Measurements from ENCODE around the gene DIAPH1. TPM values are rescaled to one million over a fixed set of nuclear protein-coding genes. Genes with fewer than 3 reads are reported as not detected.

DIAPH1 gene
- total RNA-seq, 1 donor from 2014 or later = 25.4 TPM

DNA sequence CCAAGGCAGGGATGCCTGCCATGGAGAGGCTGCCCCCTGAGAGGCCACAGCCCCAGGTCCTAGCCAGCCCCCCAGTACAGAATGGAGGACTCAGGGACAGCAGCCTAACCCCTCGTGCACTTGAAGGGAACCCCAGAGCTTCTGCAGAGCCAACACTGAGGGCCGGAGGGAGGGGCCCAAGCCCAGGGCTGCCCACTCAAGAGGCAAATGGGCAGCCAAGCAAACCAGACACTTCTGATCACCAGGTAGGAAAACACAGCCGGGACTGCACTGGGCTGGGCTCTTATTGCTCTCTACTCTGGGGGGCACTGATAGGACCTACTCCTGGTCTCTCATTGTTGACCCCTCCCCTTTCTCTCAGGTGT is 21.2 kb upstream of the DIAPH1 start:
- DNase-seq (ENCODE audit: low read depth) = no peak

DNA sequence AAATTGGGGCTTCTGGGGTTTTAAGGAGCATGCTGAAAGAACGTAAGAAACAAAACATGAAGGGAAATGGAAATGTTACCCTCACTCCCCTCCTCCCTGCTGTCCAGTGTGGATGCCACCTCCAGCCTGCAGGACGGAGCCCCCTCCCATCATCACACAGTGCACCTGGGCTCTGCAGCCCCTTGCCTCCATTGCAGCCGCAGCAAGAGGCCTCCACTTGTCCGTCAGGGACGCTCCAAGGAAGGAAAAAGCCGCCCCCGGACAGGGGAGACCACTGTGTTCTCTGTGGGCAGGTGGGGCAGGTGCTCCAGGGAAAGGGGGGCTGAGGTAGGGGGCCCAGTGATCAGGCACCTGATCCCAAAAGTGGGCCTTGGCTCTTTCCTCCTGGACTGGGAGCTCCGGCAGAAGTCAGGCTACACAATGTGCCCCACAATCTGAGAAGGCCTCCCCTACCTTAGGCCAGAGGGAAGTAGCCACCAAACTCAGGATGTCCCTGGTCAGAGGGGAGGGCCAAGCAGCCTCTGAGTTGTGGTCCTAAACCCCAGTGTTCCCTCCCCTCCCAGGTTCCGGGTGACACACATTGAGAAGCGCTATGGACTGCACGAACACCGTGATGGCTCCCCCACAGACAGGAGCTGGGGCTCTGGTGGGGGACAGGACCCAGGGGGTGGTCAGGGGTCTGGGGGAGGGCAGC is 20.7 kb upstream of the DIAPH1 start:
- DNase-seq (ENCODE audit: low read depth) = no peak

DNA sequence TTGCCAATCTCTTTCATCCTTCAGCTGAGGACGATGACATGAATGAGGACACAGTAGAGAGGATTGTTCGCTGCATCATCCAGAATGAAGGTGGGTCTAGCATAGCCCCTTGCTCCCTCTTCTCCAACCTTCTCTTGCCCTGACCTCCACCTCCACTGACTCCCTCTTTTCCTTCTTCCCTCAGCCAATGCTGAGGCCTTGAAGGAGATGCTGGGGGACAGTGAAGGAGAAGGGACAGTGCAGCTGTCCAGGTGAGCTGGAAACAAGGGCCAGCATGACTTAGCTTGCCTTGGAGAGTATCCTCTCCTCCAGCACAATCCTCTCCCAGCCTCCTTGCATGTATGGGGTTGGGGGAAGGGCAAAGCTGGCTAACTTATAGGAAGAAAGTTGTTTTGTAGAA is 20.0 kb upstream of the DIAPH1 start:
- no peak for DNase-seq (ENCODE audit: low read depth)

DNA sequence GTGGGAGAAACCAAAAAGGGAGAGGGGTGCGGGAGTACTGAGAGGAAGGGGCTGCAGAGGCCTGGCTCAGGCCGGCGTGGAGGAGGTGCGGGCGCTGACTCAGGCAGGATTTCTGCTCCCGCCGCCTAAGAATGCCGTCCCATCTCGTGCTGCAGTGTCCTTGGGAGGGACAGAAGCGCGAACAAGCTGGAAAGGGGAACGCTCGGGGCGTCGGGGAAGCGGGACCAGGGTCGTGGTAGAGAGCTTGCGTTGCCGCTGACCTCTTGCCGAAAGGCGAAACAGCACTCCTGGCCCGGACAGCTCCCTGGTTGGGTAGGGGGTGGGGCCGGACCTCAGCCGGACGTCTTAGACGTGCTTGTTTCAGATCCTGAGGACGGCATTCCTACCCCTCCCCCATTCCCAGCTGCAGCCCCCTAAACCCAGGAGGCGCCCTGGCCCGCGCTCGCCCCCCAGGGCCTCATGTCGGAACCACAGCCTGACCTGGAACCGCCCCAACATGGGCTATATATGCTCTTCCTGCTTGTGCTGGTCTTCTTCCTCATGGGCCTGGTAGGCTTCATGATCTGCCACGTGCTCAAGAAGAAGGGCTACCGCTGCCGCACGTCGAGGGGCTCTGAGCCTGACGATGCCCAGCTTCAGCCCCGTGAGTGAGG is 19.1 kb upstream of the DIAPH1 start:
- peak; percentile 38 for DNase-seq (ENCODE audit: low read depth)

DNA sequence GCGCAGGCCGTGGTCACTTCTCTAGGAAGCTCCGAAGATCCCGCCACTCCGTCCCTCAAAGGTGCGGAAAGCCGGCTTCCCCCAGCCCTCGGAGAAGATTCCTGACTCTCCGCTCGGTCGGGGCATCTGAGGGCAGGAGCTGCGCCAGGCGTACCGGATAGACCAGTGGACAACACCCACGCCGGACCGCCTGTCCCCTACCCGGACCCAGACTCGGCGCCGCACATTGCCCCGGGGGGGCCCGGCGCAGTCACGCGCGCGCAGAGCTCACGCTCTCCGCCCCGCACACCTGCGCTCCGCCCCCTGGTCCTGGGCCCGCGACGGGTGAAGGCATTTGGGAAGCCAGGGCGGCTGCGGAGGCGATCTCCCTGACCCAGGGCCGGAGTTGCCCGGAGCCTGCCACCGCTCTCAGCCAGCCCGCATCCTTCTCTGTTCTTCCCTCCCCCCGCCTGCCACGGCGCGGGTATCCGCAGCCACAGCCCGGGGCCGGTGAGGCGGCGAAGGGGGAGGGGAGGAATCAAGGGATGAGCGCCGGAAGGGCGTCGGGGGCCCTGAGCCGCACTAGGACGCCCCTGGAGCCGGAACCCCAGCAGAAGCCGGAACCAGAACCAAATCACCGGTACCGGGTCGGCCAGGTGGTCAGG is 18.4 kb upstream of the DIAPH1 start:
- no peak for DNase-seq (ENCODE audit: low read depth)

DNA sequence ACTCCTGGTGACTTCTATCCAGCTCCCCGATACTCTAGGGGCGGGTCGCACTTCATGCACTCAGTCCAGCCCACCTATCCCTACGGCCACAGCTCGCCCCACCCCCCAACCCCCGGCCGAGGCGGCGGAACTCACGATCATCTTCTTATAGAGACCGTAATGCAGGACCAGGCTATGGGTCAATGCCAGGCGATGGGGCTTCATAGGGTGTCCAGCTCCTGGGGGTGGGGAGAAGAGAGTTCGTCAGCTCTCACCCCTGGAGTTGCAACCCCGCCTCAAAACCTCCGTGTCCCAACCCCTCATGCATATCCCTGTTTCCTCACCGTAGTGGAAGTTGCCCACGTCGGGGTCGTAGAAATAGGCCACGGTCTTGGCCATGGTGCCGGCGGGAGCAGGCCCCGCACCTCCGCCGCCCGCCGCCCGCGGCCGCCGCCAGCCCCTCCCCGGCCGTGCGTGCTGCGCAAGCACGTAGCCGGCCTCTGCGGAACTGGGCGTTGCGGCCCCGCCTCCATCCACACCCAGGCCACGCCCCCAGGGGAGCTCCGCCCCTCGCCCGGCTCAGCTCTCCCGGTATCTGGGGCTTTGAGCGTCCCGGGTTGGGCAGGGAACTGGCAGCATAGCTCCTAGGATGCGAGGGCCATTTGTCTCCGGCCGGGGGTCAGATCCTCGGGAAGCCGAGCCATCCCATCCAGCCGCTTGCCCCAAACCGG is 17.8 kb upstream of the DIAPH1 start, which contains the start of the genes HDAC3 and RELL2:
TSS of gene HDAC3 (minus strand) at position 437 of the 710 bp plus-strand sequence. CDS start at position 378, 59 bp downstream.
TSS of gene RELL2 (plus strand) at position 585 of the 710 bp plus-strand sequence. CDS start 1,229 bp downstream, outside the sequence.
- peak; percentile 92 for DNase-seq (ENCODE audit: low read depth)

DNA sequence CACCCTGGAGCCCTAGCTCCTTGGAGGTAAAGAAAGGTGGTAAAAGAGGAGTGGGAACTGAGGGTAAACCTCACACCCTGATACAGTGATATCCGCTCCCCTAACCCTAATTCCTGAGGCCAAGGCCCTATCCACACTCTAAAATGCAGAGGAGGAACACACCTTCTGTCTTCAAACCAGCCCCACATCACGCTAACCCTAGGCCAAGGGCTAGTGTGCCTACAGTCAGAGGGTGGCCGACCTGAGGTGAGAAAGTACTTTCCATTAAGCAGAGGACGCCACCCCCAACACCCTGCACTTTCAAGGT is 17.3 kb upstream of the DIAPH1 start:
- no peak for DNase-seq (ENCODE audit: low read depth)

DNA sequence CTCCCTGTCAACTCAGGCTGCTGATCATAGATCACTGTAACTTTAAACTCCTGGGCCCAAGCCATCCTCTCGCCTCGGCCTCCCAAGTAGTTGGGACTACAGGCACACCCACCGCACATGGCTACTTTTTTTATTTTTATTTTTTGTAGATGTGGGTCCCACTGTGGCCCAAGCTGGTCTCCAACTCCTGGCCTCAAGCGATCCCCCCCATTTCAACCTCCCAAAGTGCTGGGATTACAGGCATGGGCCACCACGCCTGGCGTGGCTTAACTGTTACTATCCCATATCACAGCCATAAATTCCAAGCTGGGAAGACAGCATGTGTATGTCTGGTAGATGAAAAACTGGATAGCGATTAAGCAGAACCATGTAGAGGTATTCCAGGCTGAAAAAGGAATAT is 16.8 kb upstream of the DIAPH1 start:
- no peak for DNase-seq (ENCODE audit: low read depth)

DNA sequence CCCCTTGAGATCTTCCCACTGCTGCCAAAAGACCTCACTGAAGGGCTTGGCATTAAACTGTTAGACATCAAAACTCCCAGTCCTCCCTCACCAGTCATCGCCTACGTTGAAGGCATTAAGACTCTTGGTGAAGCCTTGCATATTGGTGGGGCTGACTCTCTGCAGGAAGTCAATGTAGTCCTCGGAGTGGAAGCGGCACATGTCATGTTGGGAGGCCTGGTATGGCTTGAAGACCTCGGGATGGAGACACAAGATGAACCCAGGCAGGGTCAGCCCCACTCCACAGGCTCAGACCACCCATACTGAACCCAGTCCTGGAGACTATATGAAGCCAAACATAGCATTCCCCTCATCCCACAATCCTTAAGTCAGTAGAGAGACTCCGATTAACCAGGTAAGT is 15.9 kb upstream of the DIAPH1 start:
- DNase-seq (ENCODE audit: low read depth) = no peak

DNA sequence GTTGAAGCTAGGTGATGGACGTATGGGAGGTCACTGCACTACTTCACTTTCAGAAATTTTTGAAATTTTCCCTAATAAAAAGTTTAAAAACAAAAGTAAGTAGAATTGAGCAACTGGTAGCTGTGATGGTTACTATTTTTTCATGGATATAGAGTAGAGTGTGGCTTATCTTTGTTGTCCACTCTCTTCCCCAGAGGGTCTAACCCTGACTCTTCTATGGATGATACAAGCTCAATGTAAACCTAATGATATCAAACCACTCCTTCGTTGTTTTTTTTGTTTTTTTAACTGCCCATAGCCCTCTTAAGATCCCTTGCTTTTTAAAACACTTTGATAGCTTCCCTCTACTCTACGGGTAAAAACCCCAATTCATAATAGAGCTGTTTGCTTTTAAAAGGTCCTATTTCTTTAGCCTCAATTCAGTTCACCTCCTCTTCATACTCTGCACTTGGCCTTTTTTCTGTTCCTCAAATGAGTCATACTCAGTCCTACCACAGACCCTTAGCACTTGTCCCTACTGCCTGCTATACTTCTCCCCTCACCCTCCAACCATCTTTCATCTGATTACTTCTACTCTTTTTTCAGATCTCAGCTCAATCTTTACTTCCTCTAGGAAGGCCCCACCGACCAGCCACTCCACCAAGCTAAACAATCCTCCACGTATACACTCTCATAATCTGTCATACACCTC is 15.2 kb upstream of the DIAPH1 start:
- DNase-seq (ENCODE audit: low read depth) = no peak

DNA sequence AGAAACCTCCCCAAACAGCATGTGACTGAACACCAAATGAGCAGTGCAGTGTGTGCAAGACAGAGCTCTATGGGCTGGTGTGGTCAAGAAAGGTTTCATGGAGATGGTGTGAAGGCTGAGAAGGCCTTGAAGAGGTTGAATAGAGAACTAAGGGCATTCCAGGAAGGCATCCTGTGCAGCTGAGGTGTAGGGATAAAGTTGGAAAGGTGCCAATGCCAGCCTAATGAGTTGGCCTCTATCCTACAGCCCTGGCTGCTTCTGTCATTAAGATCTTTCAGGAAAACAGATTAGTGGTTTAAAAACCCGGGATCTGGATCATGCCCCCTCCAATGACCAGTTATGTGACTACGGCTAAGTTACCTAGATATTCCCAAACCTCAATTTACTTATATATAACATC is 13.8 kb upstream of the DIAPH1 start:
- no peak for DNase-seq (ENCODE audit: low read depth)

DNA sequence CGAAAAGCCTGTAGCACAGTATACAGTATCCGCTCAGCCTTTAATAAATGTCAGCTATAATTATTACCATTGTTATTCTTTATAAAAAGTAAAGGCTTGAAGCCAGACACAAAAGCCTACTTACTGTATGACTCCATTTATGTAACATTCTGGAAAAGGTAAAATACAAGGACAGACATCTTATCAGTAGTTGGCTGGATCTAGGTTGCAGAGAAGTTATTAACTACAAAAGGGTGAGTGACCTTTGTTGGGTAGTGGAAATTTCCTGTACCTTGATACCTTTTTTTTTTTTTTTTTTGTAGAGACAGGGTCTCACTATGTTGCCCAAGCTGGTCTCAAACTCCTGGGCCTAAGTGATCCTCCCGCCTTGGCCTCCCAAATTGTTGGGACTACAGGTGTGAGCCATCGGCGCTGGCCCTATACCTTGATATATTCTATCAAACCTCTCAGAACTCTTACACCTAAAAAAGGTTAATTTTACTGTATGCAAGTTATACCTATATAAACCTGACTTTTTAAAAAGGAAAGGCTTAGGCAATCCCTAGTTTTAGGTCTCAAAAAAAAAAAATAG is 11.9 kb upstream of the DIAPH1 start:
- no peak for DNase-seq (ENCODE audit: low read depth)

DNA sequence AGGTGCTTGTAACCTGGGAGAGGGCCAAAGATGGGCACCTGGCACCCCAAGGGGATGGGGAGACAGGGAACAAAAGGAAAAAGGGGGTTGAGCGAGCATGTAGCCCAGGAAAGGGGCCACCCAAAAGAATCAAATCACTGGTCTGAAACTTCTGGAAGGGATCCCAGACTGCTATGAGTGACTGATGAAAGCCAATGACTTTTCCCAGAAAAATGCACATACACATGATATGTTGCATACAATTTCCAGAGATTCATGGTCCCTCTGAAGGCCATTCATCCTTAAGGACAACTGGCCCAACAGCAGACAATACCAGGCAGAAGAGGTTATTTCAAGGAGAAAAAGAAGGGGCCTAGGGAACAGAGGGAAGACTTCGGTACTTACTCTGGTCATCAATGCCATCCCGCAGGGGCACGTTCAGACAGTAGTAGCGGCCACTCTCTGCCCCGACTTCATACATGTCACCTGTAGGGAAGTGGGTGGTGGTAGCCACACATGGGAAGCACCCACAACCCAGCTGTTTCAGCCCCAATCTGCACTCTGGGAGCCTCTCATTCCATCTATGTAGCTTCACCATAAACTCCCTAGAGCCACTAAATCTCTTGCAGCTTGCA is 9.5 kb upstream of the DIAPH1 start:
- DNase-seq (ENCODE audit: low read depth) = no peak

DNA sequence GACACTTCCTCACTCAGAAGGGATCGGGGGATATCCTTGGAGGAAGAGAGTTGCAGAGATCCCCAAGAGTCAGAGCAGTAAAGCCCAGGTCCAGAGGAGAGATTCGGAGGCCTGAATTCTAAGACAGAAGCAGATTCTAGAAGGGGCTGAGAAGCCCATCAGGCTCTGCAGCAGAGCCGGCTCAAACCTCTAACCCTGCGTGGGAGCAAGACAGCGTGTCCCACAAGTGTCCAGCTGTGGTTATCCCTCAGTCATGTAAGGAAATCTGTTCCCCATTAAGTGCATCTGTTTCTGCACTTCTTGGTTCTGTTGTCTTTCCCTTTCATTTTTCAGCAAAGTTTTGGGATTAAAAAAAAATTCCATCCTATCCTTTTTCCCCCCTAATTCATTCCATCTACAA is 4.8 kb upstream of the DIAPH1 start:
- peak; percentile 17 for DNase-seq (ENCODE audit: low read depth)

DNA sequence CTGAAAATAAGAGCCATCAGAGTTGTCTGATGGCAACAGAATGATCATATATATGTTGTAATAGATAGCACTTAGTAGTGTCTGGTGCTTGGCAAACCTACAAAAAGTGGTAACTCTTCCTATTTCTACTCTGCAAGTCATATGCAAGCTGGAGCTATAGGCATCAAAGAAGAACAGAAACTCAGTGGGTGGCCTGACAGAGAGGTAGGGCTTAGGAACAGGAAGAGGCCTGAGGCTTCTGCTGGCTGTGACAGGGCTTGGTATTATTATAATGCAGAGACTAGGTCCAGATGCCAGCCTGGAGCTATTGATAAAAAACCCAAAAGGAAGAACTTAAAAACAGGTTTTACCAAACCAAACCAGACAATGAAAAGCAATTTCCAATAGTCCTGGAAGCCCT is 4.4 kb upstream of the DIAPH1 start:
- DNase-seq (ENCODE audit: low read depth) = no peak

DNA sequence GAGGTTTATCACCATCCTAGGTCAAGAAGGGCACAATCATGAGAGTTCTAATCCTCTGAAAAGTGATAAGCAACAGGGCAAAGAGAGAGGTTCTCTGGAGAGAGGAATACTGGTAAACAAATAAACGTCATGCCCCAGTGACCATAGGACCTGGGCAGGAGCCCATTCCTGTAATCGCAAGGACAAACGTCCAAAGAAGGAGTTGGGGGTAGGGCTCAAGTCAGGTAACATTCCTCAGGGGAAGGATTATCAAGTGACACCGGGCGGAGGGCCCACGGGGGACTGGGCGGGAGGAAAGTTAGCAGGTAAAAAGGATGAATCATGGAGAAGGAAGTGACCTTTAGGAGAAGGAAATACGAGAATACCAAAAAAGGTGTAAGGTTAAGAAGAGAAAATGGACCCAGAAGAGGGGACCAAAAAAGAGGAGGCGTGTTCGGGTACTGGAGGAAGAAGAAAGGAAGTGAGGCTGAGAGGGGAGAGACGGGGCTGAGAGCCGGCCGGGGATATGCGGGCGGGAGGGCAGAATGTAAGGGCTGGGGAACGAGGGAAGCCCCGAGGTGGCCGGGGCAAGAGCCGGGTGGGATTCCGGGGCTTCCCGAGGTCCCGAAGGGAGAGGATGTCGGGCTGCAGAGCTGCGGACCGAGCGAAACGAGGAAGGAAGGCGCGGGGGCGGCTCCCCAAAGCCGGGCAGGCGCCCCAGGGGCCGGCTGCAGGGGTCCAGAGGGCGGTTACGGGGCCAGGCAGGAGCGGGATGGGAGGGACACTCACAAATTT is 583 bp downstream of the DIAPH1 start:
- DNase-seq (ENCODE audit: low read depth) = peak; percentile 28

DNA sequence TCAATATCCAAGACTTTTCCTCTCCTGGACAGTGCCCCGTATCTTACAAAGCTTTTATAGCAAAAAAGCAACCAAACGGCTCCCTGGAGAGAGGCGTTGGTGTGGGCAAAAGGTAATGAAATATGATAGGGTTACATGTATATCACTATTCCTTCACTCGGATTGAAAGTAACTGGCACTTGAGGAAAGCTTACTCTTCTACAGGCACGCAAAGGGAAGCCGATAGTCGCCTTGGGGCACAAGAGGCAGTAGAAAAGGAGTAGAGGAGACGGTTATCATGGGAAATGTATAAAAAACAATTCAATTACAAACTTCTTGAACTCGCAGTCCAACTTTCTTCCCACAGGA is 1.1 kb downstream of the DIAPH1 start:
- DNase-seq (ENCODE audit: low read depth) = no peak

DNA sequence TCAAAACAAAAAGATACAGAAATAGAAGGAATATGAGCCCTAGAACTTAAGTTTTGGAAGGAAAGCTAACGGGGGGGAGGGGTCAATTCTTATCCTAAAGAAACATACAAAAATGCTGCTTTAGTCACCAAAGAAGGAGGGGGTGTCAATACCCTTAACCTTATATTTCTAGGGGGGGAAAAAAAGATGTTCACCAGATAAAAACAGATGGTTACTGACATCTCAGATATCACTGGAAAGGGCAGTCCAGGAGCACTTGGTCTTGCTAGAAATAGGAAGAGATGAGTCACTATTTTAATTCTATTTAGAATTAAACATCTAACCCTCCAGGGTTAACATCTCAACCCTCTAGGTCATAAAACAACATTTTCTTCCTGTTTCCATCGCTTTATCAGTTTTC is 1.7 kb downstream of the DIAPH1 start:
- peak; percentile 31 for DNase-seq (ENCODE audit: low read depth)

DNA sequence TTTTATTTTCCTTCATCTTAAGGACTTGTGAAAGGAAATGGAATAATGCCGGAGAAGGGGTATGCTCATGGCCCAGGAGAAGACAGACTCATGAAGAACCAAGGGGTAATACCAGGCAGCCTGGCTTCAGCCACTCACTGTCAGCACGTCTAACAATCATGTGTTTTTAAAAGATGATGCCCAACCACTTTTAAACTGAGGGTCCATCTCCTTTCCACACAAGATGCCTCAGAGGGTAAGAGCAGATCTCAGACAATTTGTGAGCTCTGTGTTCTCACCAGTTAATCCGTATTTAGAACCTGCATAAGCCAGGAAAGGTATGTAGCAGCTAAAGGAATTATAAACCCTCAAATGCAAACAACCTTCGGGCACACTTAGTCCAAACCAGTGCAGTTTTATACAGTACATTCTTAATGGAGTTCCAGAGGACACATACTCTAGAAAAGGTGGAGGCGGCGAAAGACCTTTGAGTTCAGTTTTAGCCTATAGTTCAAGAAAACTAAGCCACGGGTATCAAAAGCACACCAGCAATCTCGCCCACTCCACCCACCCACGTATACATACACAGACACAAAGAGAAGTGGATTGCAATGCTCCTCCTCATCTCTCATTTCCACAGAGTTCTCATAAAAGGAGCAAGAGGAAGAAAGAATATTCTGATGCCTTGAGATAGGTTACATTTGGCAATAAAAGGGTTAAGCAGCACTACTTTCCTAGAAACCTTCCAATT is 2.6 kb downstream of the DIAPH1 start:
- DNase-seq (ENCODE audit: low read depth) = no peak

All from myocyte (in vitro differentiated cells).